Mesenchymal stem cell (in vitro differentiated cells and primary cell): ENCODE results near the gene RND3.

Source experiments
- DNase-seq: peaks from one replicate; pipeline ENCODE4 v3.0.0-alpha.2; 2013
- H2AFZ ChIP-seq: one replicate; pipeline ENCODE4 v1.6.1; 2013; ENCODE audit warnings: low read depth, mild to moderate bottlenecking, control low read depth, inconsistent platforms, low read length, moderate library complexity
- H2AK5ac ChIP-seq: 2 replicates; pipeline ENCODE4 v1.6.1; 2013; ENCODE audit warnings: low read length, moderate library complexity, mild to moderate bottlenecking, inconsistent platforms; ENCODE audit not compliant: severe bottlenecking
- H2BK120ac ChIP-seq: one replicate; pipeline ENCODE4 v1.6.1; 2013; ENCODE audit warnings: low read depth, mild to moderate bottlenecking, inconsistent platforms, low read length, moderate library complexity
- H2BK12ac ChIP-seq, 2 experiments: one replicate each; pipeline ENCODE4 v1.6.1; 2013; ENCODE audit warnings: inconsistent platforms in 2 of 2, low read length in 2 of 2, mild to moderate bottlenecking in 2 of 2, moderate library complexity in 2 of 2, control low read depth in 1 of 2
- H2BK15ac ChIP-seq: one replicate; pipeline ENCODE4 v1.6.1; 2013; ENCODE audit warnings: mild to moderate bottlenecking, low read depth, inconsistent platforms; ENCODE audit not compliant: poor library complexity, severe bottlenecking
- H2BK5ac ChIP-seq: 2 replicates; pipeline ENCODE4 v1.6.1; 2013; ENCODE audit warnings: low read depth, mild to moderate bottlenecking, low read length, control low read depth, inconsistent platforms; ENCODE audit not compliant: poor library complexity, severe bottlenecking
- H3K14ac ChIP-seq, 2 experiments: one replicate each; pipeline ENCODE4 v1.6.1; 2013; ENCODE audit warnings: inconsistent platforms in 2 of 2, low read length in 2 of 2, control low read depth in 1 of 2, mild to moderate bottlenecking in 1 of 2, moderate library complexity in 1 of 2
- H3K18ac ChIP-seq, 2 experiments: one replicate each; pipeline ENCODE4 v1.6.1; 2013; ENCODE audit warnings: inconsistent platforms in 2 of 2, low read length in 2 of 2, control low read depth in 1 of 2, low read depth in 1 of 2, mild to moderate bottlenecking in 1 of 2
- H3K23ac ChIP-seq, 2 experiments: one replicate each; pipeline ENCODE4 v1.6.1; 2013; ENCODE audit warnings: inconsistent platforms in 2 of 2, low read length in 2 of 2, mild to moderate bottlenecking in 2 of 2, moderate library complexity in 2 of 2, control low read depth in 1 of 2
- H3K27ac ChIP-seq: 2 replicates; pipeline ENCODE4 v1.5.1; 2013; ENCODE audit warnings: mild to moderate bottlenecking, moderate library complexity, low read length, control low read depth, inconsistent platforms; ENCODE audit not compliant: poor library complexity, severe bottlenecking
- H3K27me3 ChIP-seq, 2 experiments: 2 replicates each; pipeline versions ENCODE4 v1.6.1 to v1.7.0; 2013; ENCODE audit warnings: low read length in 2 of 2, mild to moderate bottlenecking in 2 of 2, moderate library complexity in 2 of 2, control low read depth in 1 of 2, inconsistent platforms in 1 of 2; ENCODE audit not compliant: control insufficient read depth in 1 of 2, insufficient read depth in 1 of 2
- H3K36me3 ChIP-seq, 2 experiments: 2 replicates each; pipeline versions ENCODE4 v1.6.1 to v1.7.0; 2013; ENCODE audit warnings: low read length in 2 of 2, control low read depth in 1 of 2, inconsistent platforms in 1 of 2, low read depth in 1 of 2, mild to moderate bottlenecking in 1 of 2; ENCODE audit not compliant: insufficient read depth in 2 of 2, control insufficient read depth in 1 of 2
- H3K4ac ChIP-seq, 2 experiments: one replicate each; pipeline ENCODE4 v1.6.1; 2013; ENCODE audit warnings: inconsistent platforms in 2 of 2, low read length in 2 of 2, mild to moderate bottlenecking in 2 of 2, moderate library complexity in 2 of 2, control low read depth in 1 of 2, low read depth in 1 of 2
- H3K4me1 ChIP-seq: 2 replicates; pipeline ENCODE4 v1.6.1; 2013; ENCODE audit warnings: low read depth, low read length, control low read depth; ENCODE audit not compliant: control insufficient read depth, insufficient read depth
- H3K4me2 ChIP-seq: 2 replicates; pipeline ENCODE4 v1.6.1; 2013; ENCODE audit warnings: low read length, mild to moderate bottlenecking, inconsistent platforms; ENCODE audit not compliant: poor library complexity, severe bottlenecking
- H3K4me3 ChIP-seq, 2 experiments: 2 replicates each; pipeline versions ENCODE4 v1.5.1 to v1.7.0; 2013; ENCODE audit warnings: low read length in 2 of 2, mild to moderate bottlenecking in 2 of 2, control low read depth in 1 of 2, low read depth in 1 of 2; ENCODE audit not compliant: insufficient read depth in 1 of 2
- H3K79me1 ChIP-seq: replicated peaks from 2 replicates; pipeline ENCODE4 v1.6.1; 2013; ENCODE audit warnings: mild to moderate bottlenecking, control low read depth, low read length, inconsistent platforms; ENCODE audit not compliant: poor library complexity, severe bottlenecking
- H3K9ac ChIP-seq: 2 replicates; pipeline ENCODE4 v1.7.0; 2013; ENCODE audit warnings: mild to moderate bottlenecking, low read length, moderate library complexity
- H3K9me3 ChIP-seq: 2 replicates; pipeline ENCODE4 v1.7.0; 2013; ENCODE audit warnings: mild to moderate bottlenecking, low read length; ENCODE audit not compliant: control insufficient read depth
- H4K8ac ChIP-seq: one replicate; pipeline ENCODE4 v1.6.1; 2013; ENCODE audit warnings: inconsistent platforms, mild to moderate bottlenecking, low read length, moderate library complexity
- H4K91ac ChIP-seq: one replicate; pipeline ENCODE4 v1.6.1; 2013; ENCODE audit warnings: mild to moderate bottlenecking, low read length, inconsistent platforms
- WGBS: methylation state at CpG from one replicate; pipeline ENCODE4 v1.1.7; 2013; ENCODE audit warnings: mixed read lengths; 5-methylcytosine and 5-hydroxymethylcytosine counted together

Gene RND3

GRCh38 chr2:150517951-150518680, 30.6 kb upstream of the RND3 start:
- Histone ChIP-seq H2AK5ac (no peak overlapping the region), H3K4me2 (no peak overlapping the region), H3K9ac (peak overlapping the region; percentile 88), H4K91ac (no peak overlapping the region), H3K4me3 (no peak overlapping the region), H2BK5ac (no peak overlapping the region), H3K79me1 (no peaks in the 10 kb centered on the region), H2BK12ac (no peak overlapping the region), H3K36me3 (no peaks in the 10 kb centered on the region), H3K4me1 (peaks cover 2% of the 10 kb centered on the region), H3K23ac (no peak overlapping the region), H3K27ac (no peak overlapping the region), H3K27me3 (no peaks in the 10 kb centered on the region), H4K8ac (no peak overlapping the region), H2AFZ (no peak overlapping the region), H3K18ac (no peak overlapping the region), H2BK120ac (no peak overlapping the region), H2BK15ac (no peak overlapping the region), H3K9me3 (no peaks in the 10 kb centered on the region), H3K14ac (no peak overlapping the region), H3K4ac (no peak overlapping the region)
- peak; percentile 66 for DNase-seq
- WGBS = 54% methylated on average over 2 of the region's 5 CpGs

GRCh38 chr2:150513647-150514046, 26.2 kb upstream of the RND3 start:
- H2AFZ ChIP-seq = no peak overlapping the region

DNA sequence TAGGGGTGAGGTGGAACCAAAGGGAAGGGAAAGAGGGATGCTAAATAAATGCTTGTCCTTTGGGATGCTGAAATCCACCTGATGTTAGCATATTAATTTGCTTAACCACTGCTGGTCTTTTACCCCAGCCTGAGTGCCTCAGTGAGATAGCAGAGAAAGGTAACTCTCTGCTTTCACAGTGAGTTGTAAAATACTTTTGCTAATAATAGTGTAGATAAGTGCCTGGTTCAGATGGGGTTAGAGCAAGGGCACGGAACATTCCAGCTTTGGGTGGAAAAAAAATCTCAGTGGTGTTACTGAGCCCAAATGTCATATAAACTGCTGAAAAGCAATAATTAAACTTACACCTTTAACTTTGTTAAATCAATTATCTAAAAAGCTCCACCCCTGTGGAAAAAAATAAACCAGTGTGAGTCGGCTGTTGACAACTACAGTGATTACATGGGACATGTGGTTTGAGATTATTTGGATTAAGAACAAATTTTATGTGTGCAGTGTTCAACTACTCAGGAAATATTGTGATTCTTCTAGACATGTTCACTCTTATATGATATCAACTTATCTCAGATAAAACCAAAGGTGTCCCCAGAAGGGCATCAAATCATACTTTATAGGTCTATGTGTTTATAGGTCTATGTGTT, 21.1 kb upstream of the RND3 start:
- no peak overlapping the region for H2BK15ac ChIP-seq
- no peak overlapping the region for H4K8ac ChIP-seq
- H2AK5ac ChIP-seq = no peak overlapping the region
- H3K79me1 ChIP-seq = no peaks in the 10 kb centered on the region
- H2AFZ ChIP-seq = no peak overlapping the region
- no peak overlapping the region for H3K23ac ChIP-seq
- no peak overlapping the region for H2BK5ac ChIP-seq
- H4K91ac ChIP-seq = no peak overlapping the region
- no peak overlapping the region for H3K4me2 ChIP-seq
- no peaks in the 10 kb centered on the region for H3K4me1 ChIP-seq
- no peak overlapping the region for H3K4me3 ChIP-seq
- no peak overlapping the region for H2BK12ac ChIP-seq
- H3K4ac ChIP-seq = no peak overlapping the region
- no peak for DNase-seq
- no peaks in the 10 kb centered on the region for H3K27me3 ChIP-seq
- H3K9me3 ChIP-seq = no peaks in the 10 kb centered on the region
- H3K36me3 ChIP-seq = no peaks in the 10 kb centered on the region
- no peak overlapping the region for H3K9ac ChIP-seq
- WGBS = 100% methylated on average over 1 of the region's 2 CpGs
- no peak overlapping the region for H3K27ac ChIP-seq
- H2BK120ac ChIP-seq = no peak overlapping the region
- H3K14ac ChIP-seq = no peak overlapping the region
- H3K18ac ChIP-seq = peak overlapping the region; percentile 5 to 12

More at GRCh38 chr2:150513647-150514046, 26.2 kb upstream of the RND3 start:
- Histone ChIP-seq H3K23ac (no peak overlapping the region), H3K4ac (no peak overlapping the region), H3K79me1 (no peaks in the 10 kb centered on the region), H3K14ac (no peak overlapping the region), H4K91ac (no peak overlapping the region), H4K8ac (no peak overlapping the region), H2BK15ac (no peak overlapping the region), H3K4me2 (no peak overlapping the region), H3K36me3 (no peaks in the 10 kb centered on the region), H3K9ac (peak overlapping the region; percentile 69), H3K4me3 (no peak overlapping the region), H3K27me3 (no peaks in the 10 kb centered on the region), H2AK5ac (no peak overlapping the region), H2BK120ac (no peak overlapping the region), H3K9me3 (no peaks in the 10 kb centered on the region), H2BK5ac (no peak overlapping the region), H3K27ac (no peak overlapping the region), H2BK12ac (no peak overlapping the region), H3K18ac (no peak overlapping the region), H3K4me1 (no peaks in the 10 kb centered on the region)
- DNase-seq = peak; percentile 45

DNA sequence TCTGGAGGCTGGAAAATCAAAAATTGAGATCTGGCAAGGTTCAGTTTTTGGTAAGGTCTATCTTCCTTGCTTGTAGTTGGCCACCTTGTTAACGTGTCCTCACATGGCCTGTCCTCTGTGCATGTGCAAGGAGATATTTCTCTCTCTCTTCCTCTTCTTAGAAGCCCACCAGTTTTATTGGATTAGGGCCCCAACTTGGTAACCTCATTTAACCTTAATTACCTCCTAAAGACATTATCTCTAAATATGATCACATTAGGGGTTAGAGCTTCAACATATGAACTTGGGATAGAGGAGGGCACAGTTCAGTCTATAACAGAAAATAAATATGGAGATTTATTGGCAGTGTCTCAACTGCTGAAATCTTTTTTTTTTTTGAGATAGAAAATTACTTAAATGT, 19.6 kb upstream of the RND3 start:
- Histone ChIP-seq H2BK5ac (no peak overlapping the region), H3K4me1 (no peaks in the 10 kb centered on the region), H3K27me3 (no peaks in the 10 kb centered on the region), H2BK120ac (no peak overlapping the region), H2BK15ac (no peak overlapping the region), H3K23ac (no peak overlapping the region), H3K9me3 (no peaks in the 10 kb centered on the region), H4K8ac (no peak overlapping the region), H3K14ac (no peak overlapping the region), H3K4me2 (no peak overlapping the region), H3K27ac (no peak overlapping the region), H3K4ac (no peak overlapping the region), H2AFZ (no peak overlapping the region), H3K36me3 (no peaks in the 10 kb centered on the region), H3K18ac (no peak overlapping the region), H3K79me1 (no peaks in the 10 kb centered on the region), H2BK12ac (no peak overlapping the region), H2AK5ac (no peak overlapping the region), H4K91ac (no peak overlapping the region), H3K9ac (no peak overlapping the region), H3K4me3 (no peak overlapping the region)
- WGBS = 67% methylated on average over 1 of the region's 1 CpG
- DNase-seq = no peak
